ENCODE results near the gene CPT1A. TPM values are rescaled to one million over a fixed set of nuclear protein-coding genes. Genes with fewer than 3 reads are reported as not detected.

CPT1A gene
- total and polyA plus RNA-seq, 9 donors, result 25.3 to 87.1 (median 44.3) TPM

GRCh38 chr11:68751331-68751856 lies 90.3 kb downstream of the CPT1A start, which contains the start of gene TESMIN:
TSS of gene TESMIN (minus strand) at chr11:68751520. CDS start at chr11:68750660, 860 bp downstream.
- no peaks in the 10 kb centered on the region for H3K36me3 ChIP-seq
- H3K27ac ChIP-seq, result no peak within 1 kb of the TSS
- no peaks in the 10 kb centered on the region for H3K4me1 ChIP-seq (ENCODE audit: insufficient read depth)
- WGBS, 3 donors, result 1 to 4% (median 1%) methylated on average over 27 to 42 of the region's 42 CpGs
- TF ChIP-seq EP300 (IDR thresholded peaks at IDR 0.05) (no peak), CTCF (IDR thresholded peaks at IDR 0.05) (no peak), POLR2A (IDR thresholded peaks at IDR 0.05) (no peak)
- no peaks in the 10 kb centered on the region for H3K27me3 ChIP-seq
- DNase-seq, result peak; percentile 89 to 96 (median 92)
- intact Hi-C loops (cut with DNase I), result no loop called here
- no peaks in the 10 kb centered on the region for H3K9me3 ChIP-seq
- peak within 1 kb of the TSS; percentile 44 for H3K4me3 ChIP-seq

- TF ChIP-seq POLR2A (IDR thresholded peaks at IDR 0.05) (no peak), EP300 (IDR thresholded peaks at IDR 0.05) (no peak), CTCF (IDR thresholded peaks at IDR 0.05) (no peak)
- 7 to 17% methylated on average over 3 to 20 of the region's 22 CpGs; no CpG with 5 or more reads in 1 of the 3 donors for WGBS, 3 donors
- intact Hi-C loops (cut with DNase I), result no loop called here
- Histone ChIP-seq H3K4me3 (peak overlapping the region; percentile 44), H3K4me1 (ENCODE audit: insufficient read depth) (no peaks in the 10 kb centered on the region), H3K27me3 (no peaks in the 10 kb centered on the region), H3K9me3 (no peaks in the 10 kb centered on the region), H3K27ac (no peak overlapping the region), H3K36me3 (no peaks in the 10 kb centered on the region)
- DNase-seq, result peak in 1 of 5 donors; percentile 28
Observed at GRCh38 chr11:68751004-68751325, 90.8 kb downstream of the CPT1A start.

- Histone ChIP-seq H3K27ac (no peak overlapping the region), H3K4me1 (ENCODE audit: insufficient read depth) (no peaks in the 10 kb centered on the region), H3K36me3 (no peaks in the 10 kb centered on the region), H3K9me3 (no peaks in the 10 kb centered on the region), H3K4me3 (no peak overlapping the region), H3K27me3 (no peaks in the 10 kb centered on the region)
- WGBS, 3 donors, result 55 to 68% (median 63%) methylated on average over 48 to 76 of the region's 76 CpGs
- intact Hi-C loops (cut with DNase I), result no loop called here
- TF ChIP-seq POLR2A (IDR thresholded peaks at IDR 0.05) (no peak), CTCF (IDR thresholded peaks at IDR 0.05) (no peak), EP300 (IDR thresholded peaks at IDR 0.05) (no peak)
- peak in 4 of 5 donors; percentile 38 to 61 (median 48) for DNase-seq
Observed at GRCh38 chr11:68750195-68751003, 91.3 kb downstream of the CPT1A start.

- intact Hi-C loops (cut with DNase I), result no loop called here
- 81 to 84% (median 82%) methylated on average over 20 of the region's 20 CpGs for WGBS, 3 donors
Observed at GRCh38 chr11:68749229-68750123, 92.2 kb downstream of the CPT1A start.

More at GRCh38 chr11:68749229-68750123, 92.2 kb downstream of the CPT1A start:
- Histone ChIP-seq H3K27me3 (no peaks in the 10 kb centered on the region), H3K4me3 (no peak overlapping the region), H3K4me1 (ENCODE audit: insufficient read depth) (no peaks in the 10 kb centered on the region), H3K27ac (no peak overlapping the region), H3K36me3 (no peaks in the 10 kb centered on the region), H3K9me3 (no peaks in the 10 kb centered on the region)
- TF ChIP-seq CTCF (IDR thresholded peaks at IDR 0.05) (no peak), POLR2A (IDR thresholded peaks at IDR 0.05) (no peak), EP300 (IDR thresholded peaks at IDR 0.05) (no peak)
- no peak for DNase-seq

Measured in ovary (tissue), 9 donors.